ENCODE results near the gene C2orf78. TPM values are rescaled to one million over a fixed set of nuclear protein-coding genes. Genes with fewer than 3 reads are reported as not detected.

Gene C2orf78
- total RNA-seq, 1 donor from 2014 or later: not detected

- Mint-ChIP-seq H3K4me1 (ENCODE audit: unreplicated experiment) (peaks cover 5% of the 10 kb centered on the region), H3K4me3 (no peak overlapping the region), H3K27me3 (no peaks in the 10 kb centered on the region), H3K36me3 (peaks cover 20% of the 10 kb centered on the region), H3K9me3 (no peaks in the 10 kb centered on the region), H3K27ac (no peak overlapping the region)
- TF ChIP-seq CTCF (conservative IDR thresholded peaks at IDR 0.05): no peak
- DNase-seq (ENCODE audit: extremely low spot score, unreplicated experiment): no peak
These were observed 52.4 kb downstream of the C2orf78 start for GRCh38 chr2:73836141-73836943.

DNA sequence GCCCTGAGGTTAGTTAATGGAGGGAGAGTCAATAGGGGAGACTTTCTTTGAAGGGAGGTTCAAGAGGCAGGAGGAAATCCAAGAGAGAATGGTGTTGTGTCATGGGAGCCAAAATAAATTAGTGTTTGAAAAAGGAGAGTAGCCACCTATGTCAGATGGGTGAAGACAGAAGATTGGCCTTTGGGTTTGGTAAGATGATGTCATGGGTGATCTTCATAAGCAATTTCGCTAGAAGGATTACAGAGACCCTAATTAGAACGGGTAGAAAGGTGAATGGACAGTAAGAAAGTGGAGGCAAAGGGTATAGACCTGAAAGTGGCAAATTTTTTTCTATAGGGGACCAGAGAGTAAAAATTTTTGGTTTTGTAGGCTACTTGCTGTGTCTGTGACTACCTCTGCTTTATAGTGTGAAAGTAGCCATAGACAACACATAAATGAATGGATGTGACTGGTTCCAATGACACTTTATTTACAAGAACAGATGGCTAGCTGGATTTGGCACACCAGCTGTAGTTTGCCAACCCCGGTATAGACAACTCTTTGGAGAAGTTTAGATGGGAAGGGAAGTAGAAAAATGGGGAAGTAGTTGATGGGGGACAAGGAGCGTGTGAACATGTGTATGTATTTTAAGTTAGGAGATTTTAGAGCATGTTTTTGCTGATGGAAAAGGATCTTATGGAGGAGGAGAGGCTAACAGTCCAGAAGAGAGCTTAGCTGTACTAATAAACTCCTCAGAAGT, 54.0 kb downstream of the C2orf78 start:
- Mint-ChIP-seq H3K9me3 (no peaks in the 10 kb centered on the region), H3K36me3 (peaks cover 14% of the 10 kb centered on the region), H3K4me1 (ENCODE audit: unreplicated experiment) (peaks cover 5% of the 10 kb centered on the region), H3K27ac (no peak overlapping the region), H3K27me3 (no peaks in the 10 kb centered on the region), H3K4me3 (no peak overlapping the region)
- no peak for DNase-seq (ENCODE audit: extremely low spot score, unreplicated experiment)
- TF ChIP-seq CTCF (conservative IDR thresholded peaks at IDR 0.05): no peak

DNA sequence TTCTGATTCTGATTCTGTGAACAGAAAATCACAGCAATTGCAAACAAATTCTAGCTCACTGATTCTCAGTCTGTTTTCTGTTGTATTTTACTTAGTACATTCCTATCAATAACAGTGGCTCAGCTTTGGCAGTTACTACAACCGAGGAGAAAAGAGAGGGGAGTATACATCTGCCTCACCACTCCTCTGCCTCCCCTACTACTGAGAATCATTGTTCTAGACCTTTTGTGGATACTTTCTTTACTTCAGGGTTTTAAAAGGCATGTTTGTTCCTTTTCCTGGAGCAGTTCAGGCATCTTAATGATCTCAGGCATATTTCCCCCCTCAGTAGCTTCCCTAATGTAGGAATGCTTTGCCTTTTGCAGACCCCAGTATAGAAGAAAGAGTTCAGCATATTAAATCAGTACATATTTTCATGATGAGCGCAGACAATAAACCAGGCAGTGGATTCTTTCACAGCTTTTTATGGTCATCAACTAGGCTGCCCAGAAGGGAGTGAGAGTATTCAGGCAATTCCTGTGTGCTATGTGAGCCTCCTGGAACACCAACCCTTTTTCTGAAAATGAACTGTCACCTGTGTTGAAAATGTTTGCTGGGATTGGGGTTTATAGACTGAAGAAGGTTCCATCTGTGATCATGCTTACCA, 55.0 kb downstream of the C2orf78 start:
- Mint-ChIP-seq H3K27ac (no peak overlapping the region), H3K4me1 (ENCODE audit: unreplicated experiment) (peaks cover 5% of the 10 kb centered on the region), H3K27me3 (no peaks in the 10 kb centered on the region), H3K36me3 (peaks cover 14% of the 10 kb centered on the region), H3K4me3 (no peak overlapping the region), H3K9me3 (no peaks in the 10 kb centered on the region)
- DNase-seq (ENCODE audit: extremely low spot score, unreplicated experiment): no peak
- no peak for TF ChIP-seq CTCF (conservative IDR thresholded peaks at IDR 0.05)

DNA sequence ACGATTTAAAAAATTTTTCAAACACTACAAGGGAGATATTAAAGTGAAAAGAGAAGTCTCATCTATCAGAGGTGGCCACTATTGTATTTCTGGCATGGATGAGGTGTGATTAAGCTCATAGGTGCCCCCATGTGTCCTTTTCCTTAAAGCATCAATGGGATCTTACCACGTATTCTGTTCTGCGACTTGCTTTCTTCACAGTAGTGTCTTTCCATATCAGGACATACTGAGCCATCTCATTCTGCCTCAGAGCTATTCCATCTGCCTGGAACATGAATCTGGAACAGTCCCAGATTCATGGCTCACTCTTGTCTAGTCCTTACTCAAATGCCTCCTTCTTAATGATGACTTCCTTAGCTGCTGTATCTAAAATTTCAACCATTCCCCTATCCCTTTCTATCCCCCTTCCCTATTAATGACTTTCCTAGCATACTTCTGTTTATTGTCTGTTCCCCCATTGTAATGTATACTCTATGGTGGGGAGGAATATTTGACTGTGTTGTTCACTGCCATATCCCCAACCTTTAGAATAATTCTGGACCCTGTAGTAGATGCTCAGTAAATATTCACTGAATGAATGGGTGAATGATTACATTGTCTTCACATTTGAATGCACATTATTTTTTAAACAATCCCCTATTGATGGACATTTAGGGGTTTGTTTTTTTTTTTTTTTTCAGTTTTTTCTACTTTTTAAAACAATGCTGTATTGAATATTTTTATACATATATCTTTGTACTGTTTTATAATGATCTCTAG, 55.8 kb downstream of the C2orf78 start:
- H3K27ac Mint-ChIP-seq: no peak overlapping the region
- no peak for TF ChIP-seq CTCF (conservative IDR thresholded peaks at IDR 0.05)

More for the DNA sequence above, 55.8 kb downstream of the C2orf78 start:
- Mint-ChIP-seq H3K9me3 (no peaks in the 10 kb centered on the region), H3K36me3 (peaks cover 9% of the 10 kb centered on the region), H3K27me3 (no peaks in the 10 kb centered on the region), H3K4me3 (no peak overlapping the region), H3K4me1 (ENCODE audit: unreplicated experiment) (peaks cover 5% of the 10 kb centered on the region)
- DNase-seq (ENCODE audit: extremely low spot score, unreplicated experiment): no peak

Measured in type B pancreatic cell (in vitro differentiated cells).